Small intestine (tissue), 7 donors: ENCODE measurements around the gene F8. TPM values are rescaled to one million over a fixed set of nuclear protein-coding genes. Genes with fewer than 3 reads are reported as not detected.
"Not testable (repeated sequence)": the region's sequence is repeated elsewhere in the genome, so short reads cannot be mapped to it uniquely, and the experiment has no call there.

Experiments used
- DNase-seq, 2 donors: peaks; one replicate each; pipeline versions ENCODE4 v3.0.0 to v3.0.0-alpha.2; 2013
- FAIRE-seq: peaks from 2 replicates; lab custom pipeline; 2012; peaks lifted over from hg19 to GRCh38; lab: Jason Lieb, UNC
- H3K27ac ChIP-seq, 3 donors: one replicate each; pipeline ENCODE4 v1.5.1; 2013; ENCODE audit warnings: low read length in 2 of 3, mild to moderate bottlenecking in 2 of 3, control low read depth in 1 of 3, inconsistent platforms in 1 of 3, low read depth in 1 of 3, moderate library complexity in 1 of 3
- H3K27me3 ChIP-seq, 3 donors: one replicate each; pipeline ENCODE4 v1.6.1; 2013; ENCODE audit warnings: low read length in 3 of 3, inconsistent platforms in 1 of 3; ENCODE audit not compliant: control insufficient read depth in 3 of 3, insufficient read depth in 3 of 3
- H3K36me3 ChIP-seq, 3 donors: one replicate each; pipeline ENCODE4 v1.6.1; 2013; ENCODE audit warnings: low read length in 3 of 3, inconsistent platforms in 1 of 3, low read depth in 1 of 3, mild to moderate bottlenecking in 1 of 3, moderate library complexity in 1 of 3; ENCODE audit not compliant: control insufficient read depth in 3 of 3, insufficient read depth in 2 of 3
- H3K4me1 ChIP-seq, 3 donors: one replicate each; pipeline ENCODE4 v1.6.1; 2013; ENCODE audit warnings: low read length in 2 of 3, inconsistent platforms in 1 of 3, low read depth in 1 of 3, mild to moderate bottlenecking in 1 of 3, moderate library complexity in 1 of 3; ENCODE audit not compliant: control insufficient read depth in 3 of 3, insufficient read depth in 2 of 3
- H3K4me3 ChIP-seq, 3 donors: one replicate each; pipeline ENCODE4 v1.5.1; 2013; ENCODE audit warnings: low read length in 3 of 3, control low read depth in 1 of 3, inconsistent platforms in 1 of 3, low read depth in 1 of 3, mild to moderate bottlenecking in 1 of 3, moderate library complexity in 1 of 3
- H3K9me3 ChIP-seq, 2 donors: one replicate each; pipeline ENCODE4 v1.6.1; 2013; ENCODE audit warnings: low read depth in 1 of 2, low read length in 1 of 2; ENCODE audit not compliant: control insufficient read depth in 2 of 2, insufficient read depth in 1 of 2
- WGBS, 3 donors: extraction: QIAGEN DNeasy Blood & Tissue Kit; methylation state at CpG; one replicate each; pipeline ENCODE4 v1.1.7; 2013; 5-methylcytosine and 5-hydroxymethylcytosine counted together
- polyA plus RNA-seq, 4 donors: library from polyadenylated mRNA; stranded (reverse) in 3 of 4; unstranded in 1 of 4; fragments of 200-250 nt in 3 of 4; fragments of 120-200 nt in 1 of 4; gene quantifications; one replicate each; pipeline versions ENCODE4 v1.2.1 to v1.2.3, GENCODE V29; 2013
- donor health status: healthy with polysubstance abuse.
- donor health status: control.
- donor health status: control.
- donor health status: Bipolar disorder and iron deficiency.
- donor health status: healthy.

Gene F8
- polyA plus RNA-seq, 4 donors: 0.89 to 4.8 (median 1.7) TPM

DNA sequence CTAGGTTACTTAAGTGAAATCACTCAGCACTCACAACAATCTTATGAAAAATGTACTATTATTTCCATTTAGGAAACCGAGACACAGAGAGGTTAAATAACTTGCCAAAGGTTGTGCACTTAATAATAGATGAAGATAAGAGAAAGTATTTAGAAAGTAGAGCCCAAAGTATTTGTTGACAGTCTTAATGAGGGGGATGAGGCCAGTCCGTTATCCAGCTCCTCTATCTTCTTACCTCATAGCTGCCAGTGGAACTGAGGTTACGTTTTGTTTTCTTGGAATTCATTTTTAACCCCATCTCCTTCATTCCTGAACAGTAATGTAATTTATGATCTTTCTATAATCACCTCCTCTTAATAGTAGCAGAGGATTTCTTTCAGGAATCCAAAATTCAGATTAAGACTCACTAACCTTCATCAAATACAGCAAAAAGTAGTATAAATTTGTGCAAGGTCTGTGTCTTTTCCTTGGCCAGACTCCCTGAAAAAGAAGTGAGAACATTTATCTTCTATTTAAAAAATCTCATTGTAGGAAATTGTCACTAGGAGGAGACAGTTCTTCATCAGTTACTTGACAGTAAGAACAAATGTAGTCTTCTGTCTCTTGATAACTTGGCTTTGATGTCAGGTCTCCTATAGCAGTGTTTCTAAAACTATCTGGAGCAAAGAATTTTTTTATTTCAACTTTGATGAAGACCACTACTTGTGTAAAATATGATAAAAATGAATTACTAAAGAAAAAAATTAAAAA is 35.5 kb downstream of the F8 start:
- 40 to 65% (median 50%) methylated on average over 3 of the region's 3 CpGs for WGBS, 3 donors
- no peaks in the 10 kb centered on the region for H3K36me3 ChIP-seq

DNA sequence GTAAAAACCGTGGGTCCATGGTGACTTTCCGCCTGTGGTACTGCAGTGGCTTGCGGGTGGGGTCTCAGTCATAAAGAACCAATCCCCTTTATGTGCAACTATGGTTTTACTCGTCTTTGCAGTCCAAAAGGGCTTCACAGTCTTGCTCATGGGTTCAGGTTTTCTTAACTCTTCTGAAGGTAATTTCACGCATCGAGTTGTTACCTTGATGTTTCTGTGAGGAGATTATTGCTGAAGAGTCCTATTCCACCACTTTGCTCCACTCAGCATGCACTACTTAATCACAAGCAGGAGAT is 41.5 kb downstream of the F8 start:
- FAIRE-seq (no peak), DNase-seq (no peak)
- H3K4me1 ChIP-seq: no peaks in the 10 kb centered on the region
- H3K4me3 ChIP-seq: peak overlapping the region in 1 of 3 donors; percentile 25
- no peak overlapping the region for H3K27ac ChIP-seq
- H3K27me3 ChIP-seq: no peaks in the 10 kb centered on the region
- H3K36me3 ChIP-seq: no peaks in the 10 kb centered on the region
- no peaks in the 10 kb centered on the region for H3K9me3 ChIP-seq
- 9 to 26% (median 22%) methylated on average over 6 of the region's 6 CpGs for WGBS, 3 donors

More for the DNA sequence above, 35.5 kb downstream of the F8 start:
- peak; percentile 5 for FAIRE-seq
- Histone ChIP-seq H3K4me3 (no peak overlapping the region), H3K9me3 (no peaks in the 10 kb centered on the region), H3K27ac (no peak overlapping the region), H3K27me3 (no peaks in the 10 kb centered on the region), H3K4me1 (no peaks in the 10 kb centered on the region)
- DNase-seq: no peak

DNA sequence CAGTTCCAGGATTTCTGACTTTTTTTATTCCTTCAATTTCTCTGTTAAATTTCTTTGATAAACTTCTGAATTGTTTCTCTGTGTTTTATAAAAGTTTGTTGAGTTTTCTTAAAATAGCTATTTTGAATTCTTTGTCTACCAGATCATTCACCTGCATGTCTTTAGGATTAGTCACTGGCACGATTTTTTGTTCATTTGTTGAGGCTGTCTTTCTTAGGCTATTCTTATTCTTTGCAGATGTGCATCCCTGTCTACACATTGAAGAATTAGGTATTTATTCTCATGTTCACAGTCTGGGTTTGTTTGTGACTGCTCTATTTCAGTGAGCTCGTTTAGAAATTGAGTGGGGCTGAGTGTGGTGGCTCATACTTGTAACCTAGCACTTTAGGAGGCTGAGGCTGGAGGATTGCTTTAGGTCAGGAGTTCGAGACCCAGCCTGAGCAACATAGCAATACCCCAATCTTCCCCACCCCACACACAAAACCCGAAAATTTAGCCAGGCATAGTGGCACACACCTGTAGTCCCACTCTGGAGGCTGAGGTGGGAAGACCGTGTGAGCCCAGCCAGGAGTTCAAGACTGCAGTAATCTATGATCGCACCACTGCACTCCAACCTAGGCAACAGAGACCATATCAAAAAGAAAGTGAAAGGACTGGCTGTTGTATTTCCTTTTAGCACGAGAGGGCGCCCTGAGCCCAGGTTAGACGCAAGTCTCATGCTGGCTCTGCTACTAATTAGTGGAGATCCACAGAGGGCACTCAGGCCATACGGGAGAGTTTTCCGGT is 42.0 kb downstream of the F8 start:
- no peaks in the 10 kb centered on the region for H3K4me1 ChIP-seq
- no peaks in the 10 kb centered on the region for H3K36me3 ChIP-seq
- H3K27ac ChIP-seq: peak overlapping the region in 1 of 3 donors; percentile 49
- no peaks in the 10 kb centered on the region for H3K9me3 ChIP-seq
- FAIRE-seq: no peak
- peak overlapping the region in 2 of 3 donors; percentile 12 to 25 for H3K4me3 ChIP-seq
- H3K27me3 ChIP-seq: no peaks in the 10 kb centered on the region
- peak; percentile 80 to 81 for DNase-seq
- WGBS, 3 donors: 11 to 13% (median 13%) methylated on average over 10 to 11 of the region's 11 CpGs

DNA sequence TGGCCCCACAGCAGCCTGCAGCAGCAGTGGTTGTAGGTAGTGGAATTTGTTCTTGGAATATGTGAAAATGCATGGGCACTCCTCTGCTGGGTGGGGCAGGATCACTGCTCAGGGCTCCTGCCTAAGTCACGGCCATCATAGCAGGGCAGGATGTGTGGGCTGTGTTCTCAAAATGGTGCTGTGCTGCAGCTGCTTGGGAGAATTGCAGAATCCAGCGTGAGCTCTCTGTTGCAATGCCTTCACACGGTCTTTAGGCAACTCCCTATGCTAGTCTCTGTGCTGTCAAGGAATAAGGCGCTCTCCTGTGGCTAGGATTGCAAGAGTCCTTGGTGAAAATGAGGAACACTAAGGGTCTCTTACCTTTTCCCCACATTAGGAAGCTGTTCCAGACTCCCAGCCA is 42.9 kb downstream of the F8 start:
- Histone ChIP-seq H3K9me3 (no peaks in the 10 kb centered on the region), H3K36me3 (no peaks in the 10 kb centered on the region), H3K4me3 (no peak overlapping the region), H3K27me3 (no peaks in the 10 kb centered on the region), H3K4me1 (no peaks in the 10 kb centered on the region), H3K27ac (no peak overlapping the region)
- FAIRE-seq: no peak
- no peak for DNase-seq
- 73 to 90% (median 86%) methylated on average over 4 of the region's 4 CpGs for WGBS, 3 donors

DNA sequence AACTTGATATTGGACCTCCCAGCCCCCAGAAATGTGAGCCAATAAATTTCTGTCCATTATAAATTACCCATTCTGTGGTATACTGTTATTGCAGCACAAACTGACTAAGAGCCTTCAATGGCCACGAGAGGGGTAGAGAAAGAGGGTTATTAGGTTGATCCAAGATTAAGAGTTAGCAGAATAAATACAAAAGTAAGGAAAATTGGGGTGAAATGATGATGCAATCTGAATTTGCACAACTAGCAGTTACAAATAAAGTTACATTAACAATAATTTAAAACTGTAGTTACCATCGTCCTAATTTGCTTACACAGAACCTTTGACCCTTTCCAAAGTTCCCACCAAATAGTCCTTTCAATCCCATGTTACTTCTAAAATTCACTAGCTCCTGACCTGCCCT is 54.2 kb downstream of the F8 start:
- Histone ChIP-seq H3K27me3 (no peaks in the 10 kb centered on the region), H3K36me3 (no peaks in the 10 kb centered on the region), H3K4me1 (no peaks in the 10 kb centered on the region), H3K27ac (no peak overlapping the region), H3K4me3 (no peak overlapping the region), H3K9me3 (no peaks in the 10 kb centered on the region)
- DNase-seq (no peak), FAIRE-seq (no peak)
- 17 to 61% (median 30%) methylated on average over 2 of the region's 2 CpGs for WGBS, 3 donors

DNA sequence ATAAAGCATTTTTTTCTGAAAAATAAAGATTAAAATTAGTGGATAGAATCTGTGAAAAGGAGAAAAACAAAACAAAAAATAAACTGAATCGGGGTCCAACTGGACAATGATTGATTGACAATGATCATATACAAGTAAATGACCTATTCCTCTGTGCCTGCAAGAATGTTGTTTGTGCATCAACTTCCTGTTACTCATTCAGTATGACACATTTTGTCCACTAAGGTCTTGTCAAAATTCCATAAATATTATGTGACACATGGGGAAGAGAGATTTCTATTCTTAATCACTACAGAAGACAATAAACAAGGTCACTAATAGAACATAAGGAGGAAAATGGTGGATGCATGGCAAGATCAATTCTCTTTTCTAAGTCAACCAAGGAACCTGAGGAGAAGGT is 54.9 kb downstream of the F8 start:
- no peak for DNase-seq
- 59 to 67% (median 63%) methylated on average over 1 of the region's 1 CpG for WGBS, 3 donors
- no peak for FAIRE-seq
- no peak overlapping the region for H3K27ac ChIP-seq
- H3K27me3 ChIP-seq: no peaks in the 10 kb centered on the region
- H3K4me1 ChIP-seq: no peaks in the 10 kb centered on the region
- no peaks in the 10 kb centered on the region for H3K36me3 ChIP-seq
- no peak overlapping the region for H3K4me3 ChIP-seq
- H3K9me3 ChIP-seq: no peaks in the 10 kb centered on the region

DNA sequence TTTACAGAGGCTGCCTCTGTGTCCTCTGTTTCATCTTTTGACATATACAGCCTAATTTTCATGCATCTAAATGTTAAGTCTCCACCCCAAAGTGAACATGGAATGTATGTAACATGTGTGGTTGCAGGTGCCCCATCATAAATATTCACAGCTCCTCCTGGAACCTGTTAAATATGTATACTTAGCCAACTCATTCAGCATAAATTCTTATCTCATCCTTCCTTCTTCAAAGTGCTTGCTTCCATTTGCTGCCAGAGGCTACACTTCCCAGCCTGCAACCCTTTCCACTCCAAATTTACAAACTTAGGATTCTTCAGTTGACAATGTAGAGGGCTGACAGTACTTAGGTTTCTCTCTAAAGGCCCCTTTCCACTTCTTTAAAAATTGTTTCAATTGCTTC is 60.6 kb downstream of the F8 start:
- H3K4me1 ChIP-seq: no peaks in the 10 kb centered on the region
- H3K36me3 ChIP-seq: no peaks in the 10 kb centered on the region
- no peak overlapping the region for H3K4me3 ChIP-seq
- H3K27me3 ChIP-seq: no peaks in the 10 kb centered on the region
- H3K27ac ChIP-seq: no peak overlapping the region
- FAIRE-seq (no peak), DNase-seq (no peak)
- no peaks in the 10 kb centered on the region for H3K9me3 ChIP-seq

DNA sequence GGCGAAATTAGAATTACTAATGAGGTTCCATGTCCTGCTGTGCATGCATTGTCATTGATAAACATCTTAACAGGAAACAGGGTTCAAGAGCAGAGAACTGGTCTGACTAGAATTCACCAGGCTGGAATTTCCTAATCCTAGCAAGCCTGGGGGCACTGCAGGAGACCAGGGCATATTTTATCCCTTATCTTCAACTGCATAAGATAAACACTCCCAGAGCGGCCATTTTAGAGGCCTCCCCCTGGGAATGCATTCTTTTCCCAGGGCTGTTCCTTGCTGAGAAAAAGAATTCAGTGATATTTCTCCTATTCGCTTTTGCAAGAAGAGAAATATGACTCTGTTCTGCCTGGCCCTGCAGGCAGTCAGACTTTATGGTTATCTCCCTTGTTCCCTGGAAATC is 66.7 kb downstream of the F8 start:
- DNase-seq, H3K4me1 ChIP-seq, H3K27me3 ChIP-seq, H3K4me3 ChIP-seq, H3K9me3 ChIP-seq, H3K27ac ChIP-seq, FAIRE-seq, H3K36me3 ChIP-seq: not testable (repeated sequence)
- WGBS, 3 donors: 72 to 92% (median 75%) methylated on average over 2 to 3 of the region's 3 CpGs
